ENCODE data around the gene SLC6A16. TPM values are rescaled to one million over a fixed set of nuclear protein-coding genes. Genes with fewer than 3 reads are reported as not detected.
A peak's percentile ranks its signal among the peaks of the same experiment; 100 is the strongest.

Gene SLC6A16
- total and polyA plus RNA-seq, 2 experiments from 2014 or later, result 0.31 to 1.8 TPM

- no peak for TF ChIP-seq ZNF331 (CRISPR knock-in tag; IDR thresholded peaks at IDR 0.05; ENCODE audit: low read depth)
- TF ChIP-seq EZH2 (IDR thresholded peaks at IDR 0.05; ENCODE audit: low read depth, unreplicated experiment), result no peak
- TF ChIP-seq EZH2phosphoT487 (IDR thresholded peaks at IDR 0.05; ENCODE audit: unreplicated experiment), result no peak
- TF ChIP-seq, protein P1, sequence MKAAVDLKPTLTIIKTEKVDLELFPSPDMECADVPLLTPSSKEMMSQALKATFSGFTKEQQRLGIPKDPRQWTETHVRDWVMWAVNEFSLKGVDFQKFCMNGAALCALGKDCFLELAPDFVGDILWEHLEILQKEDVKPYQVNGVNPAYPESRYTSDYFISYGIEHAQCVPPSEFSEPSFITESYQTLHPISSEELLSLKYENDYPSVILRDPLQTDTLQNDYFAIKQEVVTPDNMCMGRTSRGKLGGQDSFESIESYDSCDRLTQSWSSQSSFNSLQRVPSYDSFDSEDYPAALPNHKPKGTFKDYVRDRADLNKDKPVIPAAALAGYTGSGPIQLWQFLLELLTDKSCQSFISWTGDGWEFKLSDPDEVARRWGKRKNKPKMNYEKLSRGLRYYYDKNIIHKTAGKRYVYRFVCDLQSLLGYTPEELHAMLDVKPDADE (IDR thresholded peaks at IDR 0.05), result peak; percentile 44
These were observed 22.8 kb upstream of the SLC6A16 start (continued) for GRCh38 chr19:49347835-49348234.

- peaks cover 99% of the 10 kb centered on the region for H3K36me3 Mint-ChIP-seq (ENCODE audit: low read depth)
- Histone ChIP-seq H3K79me2 (replicated peaks; ENCODE audit: insufficient read depth) (peaks cover 3% of the 10 kb centered on the region), H2AFZ (no peak overlapping the region), H3K27ac (ENCODE audit: low read depth) (no peak overlapping the region), H4K20me1 (replicated peaks; ENCODE audit: insufficient read depth) (peaks cover 6% of the 10 kb centered on the region; the same call in 1 of the 2 replicates), H3K27me3 (ENCODE audit: insufficient read depth) (no peaks in the 10 kb centered on the region), H3K36me3 (ENCODE audit: insufficient read depth) (peaks cover 62% of the 10 kb centered on the region), H3K9me2 (ENCODE audit: insufficient read depth) (no peaks in the 10 kb centered on the region), H3K4me2 (no peak overlapping the region), H3F3A (replicated peaks; ENCODE audit: low read depth) (0 out of 2 replicates have a peak, but pooled peaks cover 12% of the 10 kb centered on the region), H3K4me3 (no peak overlapping the region), H3K4me1 (ENCODE audit: insufficient read depth) (no peaks in the 10 kb centered on the region)
- DNase-seq (ENCODE audit: low spot score) (no peak), ATAC-seq (no peak)
- H3K9me3 Mint-ChIP-seq, result peaks cover 3% of the 10 kb centered on the region; the same call in 1 of the 3 replicates
- H3K27ac Mint-ChIP-seq, result no peak overlapping the region
- peaks cover 6% of the 10 kb centered on the region; the same call in 2 of the 3 replicates for H3K4me1 Mint-ChIP-seq
- TF ChIP-seq, protein P1 (IDR thresholded peaks at IDR 0.05), result no peak
- TF ChIP-seq POLR2AphosphoS5 (IDR thresholded peaks at IDR 0.05; ENCODE audit: low read depth) (no peak), ZNF114 (CRISPR knock-in tag; IDR thresholded peaks at IDR 0.05) (no peak), REST (IDR thresholded peaks at IDR 0.05; ENCODE audit: unreplicated experiment) (no peak), STAT1 (IDR thresholded peaks at IDR 0.05; ENCODE audit: unreplicated experiment) (no peak), CREB1 (CRISPR knock-in tag; IDR thresholded peaks at IDR 0.05; ENCODE audit: low read depth) (no peak), EZH2phosphoT487 (IDR thresholded peaks at IDR 0.05; ENCODE audit: unreplicated experiment) (no peak), CTCF (conservative IDR thresholded peaks at IDR 0.05; ENCODE audit: low read depth in 2 of 2) (no peak), JUNB (IDR thresholded peaks at IDR 0.05; ENCODE audit: unreplicated experiment) (no peak), EZH2 (IDR thresholded peaks at IDR 0.05; ENCODE audit: low read depth, unreplicated experiment) (no peak), NANOG (IDR thresholded peaks at IDR 0.05; ENCODE audit: borderline replicate concordance) (no peak), ZNF331 (CRISPR knock-in tag; IDR thresholded peaks at IDR 0.05; ENCODE audit: low read depth) (no peak)
- H3K27me3 Mint-ChIP-seq (ENCODE audit: insufficient read depth, low read depth, poor library complexity), result peaks cover 15% of the 10 kb centered on the region
- H3K4me3 Mint-ChIP-seq, result no peak overlapping the region
These were observed 22.2 kb upstream of the SLC6A16 start for GRCh38 chr19:49347191-49347590.
